Thoracic aorta (tissue), 2 donors: ENCODE data around the gene HLA-DOA. TPM values are rescaled to one million over a fixed set of nuclear protein-coding genes. Genes with fewer than 3 reads are reported as not detected.

ENCODE experiments used
- ATAC-seq: fragments of 150-250 bp; one replicate; pipeline ENCODE4 v1.8.0; 2017; ENCODE audit warnings: low read depth; ENCODE audit not compliant: insufficient number of reproducible peaks, low FRiP score
- DNase-seq: peaks from one replicate; pipeline ENCODE4 v3.0.0-alpha.2; 2020; ENCODE audit warnings: low spot score
- H3K27ac ChIP-seq, 2 donors: fragments of 200-600 bp; sonication (generic); 1 replicate in 1 of 2; 2 replicates in 1 of 2; pipeline ENCODE4 v1.5.1; 2016; ENCODE audit warnings: mild to moderate bottlenecking in 2 of 2, moderate library complexity in 2 of 2
- H3K27me3 ChIP-seq: fragments of 200-600 bp; sonication (generic); replicated peaks from 2 replicates; pipeline ENCODE4 v1.6.0; 2016; ENCODE audit warnings: mild to moderate bottlenecking; ENCODE audit not compliant: insufficient read depth
- H3K36me3 ChIP-seq: fragments of 200-600 bp; sonication (generic); one replicate; pipeline ENCODE4 v1.5.1; 2016
- H3K4me1 ChIP-seq, 2 donors: fragments of 200-600 bp; sonication (generic); 1 replicate in 1 of 2; 2 replicates in 1 of 2; pipeline versions ENCODE4 v1.5.1 to v1.6.0; 2016; ENCODE audit warnings: low read depth in 2 of 2, mild to moderate bottlenecking in 1 of 2; ENCODE audit not compliant: control insufficient read depth in 1 of 2
- H3K4me3 ChIP-seq: fragments of 200-600 bp; sonication (generic); 2 replicates; pipeline ENCODE4 v1.5.1; 2016; ENCODE audit warnings: mild to moderate bottlenecking
- H3K9me3 ChIP-seq: fragments of 200-600 bp; sonication (generic); 2 replicates; pipeline ENCODE4 v1.5.1; 2016
- total RNA-seq, 2 donors: library from RNA; depleted of rRNA; stranded (reverse); fragments of >200 nt; gene quantifications; one replicate each; pipeline versions ENCODE4 v1.1.0 to v1.2.3, GENCODE V29; 2016
- TF ChIP-seq, protein P1 (sequence below): fragments of 200-600 bp; sonication (generic); IDR thresholded peaks from one replicate; pipeline ENCODE4 v1.5.1; 2019; ENCODE audit warnings: antibody characterized with exemption

HLA-DOA gene
- total RNA-seq = 10 to 100 TPM in 1 of 2 donors, 1 to 10 TPM in 1; 5.8 to 19.4 TPM

DNA sequence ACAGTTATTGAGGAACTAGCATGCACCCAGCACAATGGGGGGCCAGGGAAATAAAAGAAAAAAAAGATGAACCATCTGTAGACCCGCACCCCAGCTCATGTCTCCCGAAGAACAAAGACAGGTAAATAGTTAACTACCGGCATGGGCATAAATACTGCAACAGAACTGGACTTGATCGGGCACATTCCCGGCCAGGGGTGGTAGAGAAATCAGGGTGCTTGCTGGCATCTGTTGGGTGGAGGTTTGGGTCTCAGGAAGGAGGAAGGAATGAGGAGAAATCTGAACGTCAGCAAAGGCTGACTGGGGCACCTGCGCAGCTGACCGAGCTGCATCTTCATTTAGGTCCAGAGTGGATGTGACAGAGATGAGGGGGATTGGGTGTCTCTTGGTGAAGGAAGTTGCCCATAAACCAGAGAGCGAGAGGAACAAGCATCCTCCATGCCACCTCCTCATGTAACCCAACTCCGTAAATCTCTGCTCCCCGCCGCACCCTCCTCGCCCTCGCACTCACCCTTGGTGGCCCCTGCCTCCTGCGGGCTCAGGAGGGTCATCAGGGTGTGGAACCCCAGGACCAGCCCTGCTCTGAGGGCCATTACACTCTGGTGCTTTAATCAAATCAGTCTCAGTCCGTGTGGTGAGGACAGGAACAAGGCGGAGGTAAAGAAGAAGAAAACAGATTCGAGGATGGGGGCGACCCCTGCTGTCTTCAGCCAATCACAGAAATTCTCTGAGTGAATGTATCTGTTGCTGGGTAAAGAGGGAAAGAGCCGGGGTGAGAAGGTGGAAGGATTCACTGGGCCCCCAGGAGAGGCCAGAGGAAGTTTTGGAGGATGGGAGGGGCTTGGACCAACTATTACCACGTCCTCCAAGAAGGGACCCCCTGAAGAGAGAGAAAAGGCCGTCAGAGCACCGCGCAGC lies at the start of gene HLA-DOA:
HLA-DOA (minus strand) TSS at position 648 of the 918 bp plus-strand sequence.
- Histone ChIP-seq H3K36me3 (no peaks in the 10 kb centered on the region), H3K4me1 (no peaks in the 10 kb centered on the region), H3K9me3 (no peaks in the 10 kb centered on the region), H3K27me3 (no peaks in the 10 kb centered on the region), H3K4me3 (peak within 1 kb of the TSS; percentile 64), H3K27ac (no peak within 1 kb of the TSS)
- DNase-seq (no peak), ATAC-seq (peak; percentile 27)
- TF ChIP-seq, protein P1, sequence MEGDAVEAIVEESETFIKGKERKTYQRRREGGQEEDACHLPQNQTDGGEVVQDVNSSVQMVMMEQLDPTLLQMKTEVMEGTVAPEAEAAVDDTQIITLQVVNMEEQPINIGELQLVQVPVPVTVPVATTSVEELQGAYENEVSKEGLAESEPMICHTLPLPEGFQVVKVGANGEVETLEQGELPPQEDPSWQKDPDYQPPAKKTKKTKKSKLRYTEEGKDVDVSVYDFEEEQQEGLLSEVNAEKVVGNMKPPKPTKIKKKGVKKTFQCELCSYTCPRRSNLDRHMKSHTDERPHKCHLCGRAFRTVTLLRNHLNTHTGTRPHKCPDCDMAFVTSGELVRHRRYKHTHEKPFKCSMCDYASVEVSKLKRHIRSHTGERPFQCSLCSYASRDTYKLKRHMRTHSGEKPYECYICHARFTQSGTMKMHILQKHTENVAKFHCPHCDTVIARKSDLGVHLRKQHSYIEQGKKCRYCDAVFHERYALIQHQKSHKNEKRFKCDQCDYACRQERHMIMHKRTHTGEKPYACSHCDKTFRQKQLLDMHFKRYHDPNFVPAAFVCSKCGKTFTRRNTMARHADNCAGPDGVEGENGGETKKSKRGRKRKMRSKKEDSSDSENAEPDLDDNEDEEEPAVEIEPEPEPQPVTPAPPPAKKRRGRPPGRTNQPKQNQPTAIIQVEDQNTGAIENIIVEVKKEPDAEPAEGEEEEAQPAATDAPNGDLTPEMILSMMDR = no peak

DNA sequence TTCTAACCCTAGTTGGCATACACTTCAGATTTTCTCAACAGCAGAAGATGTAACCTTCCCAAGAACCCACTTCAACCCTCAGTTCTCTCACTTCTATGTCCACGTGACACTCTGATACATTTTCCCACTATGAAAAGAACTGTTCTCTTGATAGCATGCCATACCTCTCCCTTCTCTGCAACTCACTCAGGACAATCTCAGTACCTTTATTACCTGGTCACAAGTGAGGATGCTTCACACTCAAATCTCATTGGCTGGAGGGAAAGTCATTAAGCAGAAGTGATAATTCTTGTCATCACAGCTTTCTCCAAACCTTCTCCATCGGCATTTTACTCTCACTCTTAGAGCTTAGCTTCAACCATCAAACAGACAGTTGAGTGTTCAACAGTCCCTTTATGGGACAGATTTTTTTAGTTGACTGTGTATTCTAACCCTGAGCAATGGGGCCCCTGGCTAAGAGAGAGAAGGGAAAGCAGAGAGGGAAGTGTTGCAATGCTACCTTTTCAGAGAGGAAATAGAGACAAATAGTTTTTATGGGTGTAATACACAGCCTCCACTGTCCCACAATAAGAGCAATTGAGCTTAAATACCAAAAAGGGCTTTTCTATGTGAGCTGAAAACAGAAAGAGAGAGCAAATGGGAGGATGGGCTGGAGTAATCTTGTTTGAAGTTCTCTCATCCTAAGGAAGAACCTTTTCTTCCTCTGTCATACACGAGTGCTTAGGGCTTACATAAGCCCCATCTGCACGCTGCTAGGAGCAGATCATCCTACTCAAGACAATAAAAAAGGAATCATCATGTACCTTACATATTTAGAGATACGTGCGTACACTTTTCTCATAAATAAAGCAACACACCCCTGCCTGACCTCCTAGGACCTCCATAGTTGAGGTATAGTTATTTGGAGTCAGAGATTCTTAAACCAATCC lies 48.1 kb upstream of the HLA-DOA start:
- TF ChIP-seq, protein P1 = no peak
- H3K4me1 ChIP-seq = no peaks in the 10 kb centered on the region
- no peak overlapping the region for H3K4me3 ChIP-seq
- H3K27me3 ChIP-seq = no peaks in the 10 kb centered on the region
- DNase-seq = no peak
- H3K9me3 ChIP-seq = no peaks in the 10 kb centered on the region
- no peaks in the 10 kb centered on the region for H3K36me3 ChIP-seq
- no peak for ATAC-seq
- H3K27ac ChIP-seq = no peak overlapping the region

DNA sequence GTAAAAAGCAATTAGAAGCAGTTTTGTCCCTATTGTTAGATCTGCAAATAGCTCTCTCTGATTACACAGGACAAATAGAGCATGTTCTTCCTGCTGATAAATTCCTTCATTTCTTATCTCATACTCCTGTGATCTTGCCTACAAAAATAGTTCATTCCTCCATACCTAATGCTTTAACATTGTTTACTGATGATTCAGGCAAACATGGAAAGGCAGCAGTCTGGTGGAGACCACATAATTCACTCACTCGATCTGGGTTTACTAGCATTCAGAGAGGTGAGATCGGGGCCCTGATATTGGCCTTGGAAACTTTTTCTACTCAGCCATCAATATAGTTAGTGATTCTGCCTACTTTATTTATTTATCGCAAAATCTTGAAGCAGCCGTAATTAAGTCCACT lies 43.8 kb upstream of the HLA-DOA start:
- Histone ChIP-seq H3K27me3 (no peaks in the 10 kb centered on the region), H3K4me1 (no peaks in the 10 kb centered on the region), H3K27ac (no peak overlapping the region), H3K4me3 (no peak overlapping the region), H3K9me3 (no peaks in the 10 kb centered on the region), H3K36me3 (no peaks in the 10 kb centered on the region)
- DNase-seq = no peak
- TF ChIP-seq, protein P1 = no peak
- ATAC-seq = no peak

DNA sequence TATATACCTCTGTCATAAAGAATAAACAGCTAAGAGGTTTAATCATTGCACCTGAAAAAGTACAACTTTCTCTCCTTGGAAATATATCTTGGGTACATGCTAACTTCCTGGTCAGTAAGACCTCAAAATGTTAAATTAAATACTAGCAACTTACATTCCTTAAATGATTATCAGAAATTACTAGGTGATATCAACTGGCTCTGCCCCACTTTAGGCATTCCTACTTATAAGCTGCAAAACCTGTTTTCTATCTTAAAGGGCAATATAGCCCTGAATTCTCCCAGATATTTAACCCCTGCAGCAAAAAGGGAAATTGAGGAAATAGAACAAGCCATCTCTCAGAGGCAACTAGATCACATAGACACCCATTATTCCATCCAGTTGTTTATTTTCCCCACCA lies 43.2 kb upstream of the HLA-DOA start:
- no peak overlapping the region for H3K4me3 ChIP-seq
- ATAC-seq = no peak

More for the DNA sequence above, 43.2 kb upstream of the HLA-DOA start:
- Histone ChIP-seq H3K27ac (no peak overlapping the region), H3K36me3 (no peaks in the 10 kb centered on the region), H3K9me3 (no peaks in the 10 kb centered on the region), H3K4me1 (no peaks in the 10 kb centered on the region), H3K27me3 (no peaks in the 10 kb centered on the region)
- no peak for DNase-seq
- TF ChIP-seq, protein P1 = no peak
